Camera-type eye (tissue), 1 donor: ENCODE results near the gene ATP6V1B1. TPM values are rescaled to one million over a fixed set of nuclear protein-coding genes. Genes with fewer than 3 reads are reported as not detected.

Experiments
- total RNA-seq: library from RNA; depleted of rRNA; stranded (reverse); fragments of >200 nt; gene quantifications from one replicate; pipeline ENCODE4 v1.2.3, GENCODE V29; 2014

The ATP6V1B1 gene
- total RNA-seq = 24.9 TPM

GRCh38 chr2:70935468-70936164 lies at the start of gene ATP6V1B1:
Gene ATP6V1B1 (plus strand): TSS chr2:70935900. CDS start chr2:70935955, 55 bp downstream.

GRCh38 chr2:70978341-70979179 lies 42.9 kb downstream of the ATP6V1B1 start, which contains the start of gene ANKRD53:
Gene ANKRD53 (plus strand): TSS chr2:70978630. CDS start chr2:70978646, 16 bp downstream.

GRCh38 chr2:70994699-70995425 lies 59.2 kb downstream of the ATP6V1B1 start, which contains the start of gene TEX261:
Gene TEX261 (minus strand): TSS chr2:70994873. CDS start chr2:70994757, 116 bp downstream.

Other genes with a start within 250 kb of the ATP6V1B1 start
- 64.5 TPM for gene ADD2, start 167.7 kb upstream of the ATP6V1B1 start, total RNA-seq
- gene FIGLA, start 145.3 kb upstream of the ATP6V1B1 start, total RNA-seq = 1.8 TPM
- 9.1 TPM for gene CLEC4F, start 115.3 kb upstream of the ATP6V1B1 start, total RNA-seq
- gene CD207, start 100.1 kb upstream of the ATP6V1B1 start, total RNA-seq = 5.3 TPM
- gene VAX2, start 35.3 kb upstream of the ATP6V1B1 start, total RNA-seq = 25.7 TPM
- gene ANKRD53, start 42.7 kb downstream of the ATP6V1B1 start, total RNA-seq = 9.1 TPM
- 94.7 TPM for gene TEX261, start 59.0 kb downstream of the ATP6V1B1 start, total RNA-seq
- 65.3 TPM for gene NAGK, start 132.7 kb downstream of the ATP6V1B1 start, total RNA-seq
- gene MCEE, start 194.3 kb downstream of the ATP6V1B1 start, total RNA-seq = 28.5 TPM
- gene MPHOSPH10, start 194.7 kb downstream of the ATP6V1B1 start, total RNA-seq = 25.7 TPM